Endothelial cell of umbilical vein (primary cell): ENCODE data around the gene MYO7B.

Experiments used
- JUN ChIP-seq: IDR thresholded peaks from 2 replicates; pipeline ENCODE4 v1.6.1; 2011; ENCODE audit warnings: borderline replicate concordance, low read depth; ENCODE audit not compliant: insufficient read length, insufficient read depth
- MAX ChIP-seq: IDR thresholded peaks from 2 replicates; pipeline ENCODE4 v1.6.1; 2011; ENCODE audit not compliant: insufficient read depth, insufficient read length
- POLR2AphosphoS5 ChIP-seq: IDR thresholded peaks from 2 replicates; pipeline ENCODE4 v1.6.1; 2012; ENCODE audit warnings: low read depth, mild to moderate bottlenecking, control low read depth, low read length, moderate library complexity; ENCODE audit not compliant: insufficient read depth
- TF ChIP-seq, protein P1 (sequence below), 2 donors: IDR thresholded peaks; 1 replicate in 1 of 2; 2 replicates in 1 of 2; pipeline ENCODE4 v1.5.1; 2011; ENCODE audit warnings: low read length in 2 of 2, mild to moderate bottlenecking in 2 of 2, moderate library complexity in 2 of 2, control low read depth in 1 of 2, inconsistent platforms in 1 of 2, low read depth in 1 of 2; ENCODE audit not compliant: insufficient read depth in 1 of 2; ENCODE audit errors: extremely low read depth in 1 of 2

GRCh38 chr2:127619877-127620705, 84.6 kb downstream of the MYO7B start:
- TF ChIP-seq MAX (no peak), POLR2AphosphoS5 (no peak), JUN (no peak)
- TF ChIP-seq, protein P1, sequence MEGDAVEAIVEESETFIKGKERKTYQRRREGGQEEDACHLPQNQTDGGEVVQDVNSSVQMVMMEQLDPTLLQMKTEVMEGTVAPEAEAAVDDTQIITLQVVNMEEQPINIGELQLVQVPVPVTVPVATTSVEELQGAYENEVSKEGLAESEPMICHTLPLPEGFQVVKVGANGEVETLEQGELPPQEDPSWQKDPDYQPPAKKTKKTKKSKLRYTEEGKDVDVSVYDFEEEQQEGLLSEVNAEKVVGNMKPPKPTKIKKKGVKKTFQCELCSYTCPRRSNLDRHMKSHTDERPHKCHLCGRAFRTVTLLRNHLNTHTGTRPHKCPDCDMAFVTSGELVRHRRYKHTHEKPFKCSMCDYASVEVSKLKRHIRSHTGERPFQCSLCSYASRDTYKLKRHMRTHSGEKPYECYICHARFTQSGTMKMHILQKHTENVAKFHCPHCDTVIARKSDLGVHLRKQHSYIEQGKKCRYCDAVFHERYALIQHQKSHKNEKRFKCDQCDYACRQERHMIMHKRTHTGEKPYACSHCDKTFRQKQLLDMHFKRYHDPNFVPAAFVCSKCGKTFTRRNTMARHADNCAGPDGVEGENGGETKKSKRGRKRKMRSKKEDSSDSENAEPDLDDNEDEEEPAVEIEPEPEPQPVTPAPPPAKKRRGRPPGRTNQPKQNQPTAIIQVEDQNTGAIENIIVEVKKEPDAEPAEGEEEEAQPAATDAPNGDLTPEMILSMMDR (IDR thresholded peaks at IDR 0.05; ENCODE audit: extremely low read depth in 1 of 2, insufficient read depth in 1 of 2, low read depth in 1 of 2, low read length in 2 of 2) = no peak
